BE2C (cell line): ENCODE results near the gene NOTCH4.
"Not testable (repeated sequence)": the region's sequence is repeated elsewhere in the genome, so short reads cannot be mapped to it uniquely, and the experiment has no call there.

Experiments
- DNase-seq: peaks from one replicate; pipeline ENCODE4 v3.0.0-alpha.2; 2020
- H3K27me3 ChIP-seq: fragments of 250-450 bp; sonication (Bioruptor Pico); 2 replicates; pipeline ENCODE4 v1.5.1; 2020; ENCODE audit warnings: mild to moderate bottlenecking
- H3K36me3 ChIP-seq: fragments of 250-450 bp; sonication (Bioruptor Pico); 2 replicates; pipeline ENCODE4 v1.5.1; 2020; ENCODE audit warnings: mild to moderate bottlenecking
- H3K4me1 ChIP-seq: fragments of 250-450 bp; sonication (Bioruptor Pico); 2 replicates; pipeline ENCODE4 v1.5.1; 2020
- H3K4me3 ChIP-seq: 2 replicates; pipeline ENCODE4 v1.5.1; 2011; ENCODE audit warnings: low read depth, low read length
- H3K9me3 ChIP-seq: fragments of 250-450 bp; sonication (Bioruptor Pico); 2 replicates; pipeline ENCODE4 v1.5.1; 2020
- CTCF ChIP-seq: IDR thresholded peaks from 2 replicates; pipeline ENCODE4 v1.5.1; 2012; ENCODE audit warnings: mild to moderate bottlenecking, low read depth, low read length

Gene NOTCH4

GRCh38 chr6:32213649-32214048, 10.2 kb downstream of the NOTCH4 start:
- H3K9me3 ChIP-seq, result no peaks in the 10 kb centered on the region
- no peaks in the 10 kb centered on the region for H3K36me3 ChIP-seq
- no peak for TF ChIP-seq CTCF
- DNase-seq, result no peak
- no peaks in the 10 kb centered on the region for H3K4me1 ChIP-seq
- peaks cover 5% of the 10 kb centered on the region; the same call in 1 of the 2 replicates for H3K27me3 ChIP-seq
- no peak overlapping the region for H3K4me3 ChIP-seq

DNA sequence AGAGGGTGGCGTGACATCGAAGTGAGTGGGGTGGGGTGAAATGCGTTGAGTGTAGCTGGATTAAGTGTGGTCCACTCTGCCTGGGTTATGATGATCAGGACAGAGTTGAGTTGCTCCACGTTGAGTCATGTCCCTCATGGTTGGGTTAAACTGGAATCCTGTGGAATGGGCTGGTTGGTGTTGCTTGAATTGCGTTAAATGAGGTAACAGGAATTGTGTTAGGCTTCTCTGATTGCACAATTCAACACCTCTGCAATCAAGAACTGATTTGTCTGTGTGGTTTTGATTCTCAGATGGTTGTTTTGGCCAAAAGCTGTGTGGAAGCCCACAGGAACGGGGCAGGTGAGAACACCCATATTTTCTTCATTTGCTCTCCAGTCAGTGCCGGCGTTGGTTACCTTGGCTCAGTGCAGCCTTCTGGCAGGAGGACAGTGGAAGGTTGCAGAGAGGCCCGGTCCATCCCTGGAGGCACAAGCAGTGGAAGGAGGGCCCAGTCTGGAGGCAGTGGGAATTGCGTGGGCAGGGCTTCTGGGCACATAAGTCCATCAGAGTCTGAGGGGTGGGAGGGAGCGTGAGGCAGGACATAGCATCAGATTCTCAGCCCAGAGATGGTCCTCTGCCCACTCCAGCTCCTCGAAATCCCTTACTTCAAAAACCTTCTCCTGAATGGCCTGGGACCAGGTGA, 11.6 kb downstream of the NOTCH4 start:
- H3K27me3 ChIP-seq, result peaks cover 4% of the 10 kb centered on the region; the same call in 1 of the 2 replicates
- H3K36me3 ChIP-seq, result no peaks in the 10 kb centered on the region
- H3K4me3 ChIP-seq, result no peak overlapping the region
- TF ChIP-seq CTCF, result no peak
- no peak for DNase-seq
- no peaks in the 10 kb centered on the region for H3K9me3 ChIP-seq
- no peaks in the 10 kb centered on the region for H3K4me1 ChIP-seq

GRCh38 chr6:32211432-32211831, 12.4 kb downstream of the NOTCH4 start:
- H3K4me1 ChIP-seq, H3K9me3 ChIP-seq, H3K36me3 ChIP-seq, H3K4me3 ChIP-seq, DNase-seq, H3K27me3 ChIP-seq: not testable (repeated sequence)

GRCh38 chr6:32210191-32210601, 13.7 kb downstream of the NOTCH4 start:
- no peak overlapping the region for H3K4me3 ChIP-seq
- no peak for DNase-seq

DNA sequence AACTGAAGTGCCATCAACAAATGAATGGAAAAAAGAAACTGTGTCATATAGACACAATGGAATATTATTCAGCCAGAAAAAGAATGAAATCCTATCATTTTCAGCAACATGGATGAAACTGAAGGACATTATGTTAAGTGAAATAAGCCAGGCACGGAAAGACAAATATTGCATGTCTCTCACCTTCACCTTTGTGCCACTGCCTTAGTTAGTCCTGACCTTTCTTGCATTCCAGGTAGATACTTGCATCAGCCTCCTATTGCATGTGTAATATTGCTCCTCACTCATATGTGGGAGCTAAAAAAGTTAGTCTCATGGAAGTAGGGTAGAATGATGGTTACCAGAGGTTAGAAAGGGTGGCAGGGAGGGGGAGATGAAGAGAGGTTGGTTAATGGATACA, 14.9 kb downstream of the NOTCH4 start:
- H3K4me3 ChIP-seq, result no peak overlapping the region
- no peaks in the 10 kb centered on the region for H3K9me3 ChIP-seq
- no peaks in the 10 kb centered on the region for H3K4me1 ChIP-seq
- no peak for DNase-seq
- no peaks in the 10 kb centered on the region for H3K36me3 ChIP-seq
- H3K27me3 ChIP-seq, result peaks cover 5% of the 10 kb centered on the region; the same call in 1 of the 2 replicates
- no peak for TF ChIP-seq CTCF

More at GRCh38 chr6:32210191-32210601, 13.7 kb downstream of the NOTCH4 start:
- H3K36me3 ChIP-seq, result no peaks in the 10 kb centered on the region
- H3K4me1 ChIP-seq, result no peaks in the 10 kb centered on the region
- no peak for TF ChIP-seq CTCF
- no peaks in the 10 kb centered on the region for H3K9me3 ChIP-seq
- H3K27me3 ChIP-seq, result no peaks in the 10 kb centered on the region

DNA sequence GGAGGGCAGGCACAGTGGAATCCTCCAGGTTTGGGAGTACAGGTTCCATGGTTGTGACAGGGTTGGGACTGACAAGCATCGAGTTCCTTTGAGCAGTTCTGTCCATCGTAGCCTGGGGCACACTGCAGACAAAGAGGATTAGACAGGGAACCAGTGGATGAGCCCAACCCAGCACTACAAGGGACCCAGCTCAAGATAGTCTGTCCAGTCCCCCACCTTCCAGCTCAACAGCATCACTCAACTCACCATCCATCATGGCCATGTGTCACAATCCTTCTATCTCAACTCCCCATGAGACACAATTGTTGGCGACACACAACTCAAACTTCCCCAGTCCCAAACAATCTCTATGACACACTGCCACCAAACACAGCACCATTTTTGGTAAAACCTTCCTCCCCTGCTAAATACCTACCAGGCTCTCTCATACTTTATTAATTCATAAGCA, 19.6 kb downstream of the NOTCH4 start:
- TF ChIP-seq CTCF, result no peak
- no peaks in the 10 kb centered on the region for H3K9me3 ChIP-seq
- no peak for DNase-seq
- no peak overlapping the region for H3K4me3 ChIP-seq
- H3K27me3 ChIP-seq, result peaks cover 5% of the 10 kb centered on the region; the same call in 1 of the 2 replicates
- no peaks in the 10 kb centered on the region for H3K36me3 ChIP-seq
- H3K4me1 ChIP-seq, result no peaks in the 10 kb centered on the region
